ENCODE measurements around the gene C6orf141. TPM values are rescaled to one million over a fixed set of nuclear protein-coding genes. Genes with fewer than 3 reads are reported as not detected.

C6orf141 gene
- total RNA-seq, 1 donor from 2014 or later = 1.0 TPM

GRCh38 chr6:49553384-49553783 lies 2.9 kb downstream of the C6orf141 start:
- H3K27me3 Mint-ChIP-seq (ENCODE audit: low read depth) = peaks cover 41% of the 10 kb centered on the region
- H3K4me3 Mint-ChIP-seq = no peak overlapping the region
- peaks cover 25% of the 10 kb centered on the region for H3K4me1 Mint-ChIP-seq
- no peaks in the 10 kb centered on the region for H3K9me3 Mint-ChIP-seq
- no peaks in the 10 kb centered on the region for H3K36me3 Mint-ChIP-seq (ENCODE audit: low read depth)
- no peak overlapping the region for H3K27ac Mint-ChIP-seq (ENCODE audit: unreplicated experiment)
- DNase-seq (ENCODE audit: low read depth, low spot score) = no peak
- no peak for TF ChIP-seq CTCF (conservative IDR thresholded peaks at IDR 0.05)

- H3K27ac Mint-ChIP-seq (ENCODE audit: unreplicated experiment) = no peak overlapping the region
- H3K4me1 Mint-ChIP-seq = peaks cover 21% of the 10 kb centered on the region
- H3K4me3 Mint-ChIP-seq = no peak overlapping the region
- H3K9me3 Mint-ChIP-seq = no peaks in the 10 kb centered on the region
- DNase-seq (ENCODE audit: low read depth, low spot score) = no peak
- H3K36me3 Mint-ChIP-seq (ENCODE audit: low read depth) = no peaks in the 10 kb centered on the region
- TF ChIP-seq CTCF (conservative IDR thresholded peaks at IDR 0.05) = no peak
- H3K27me3 Mint-ChIP-seq (ENCODE audit: low read depth) = peaks cover 19% of the 10 kb centered on the region
Measured at GRCh38 chr6:49555951-49556350, 5.5 kb downstream of the C6orf141 start.

- no peaks in the 10 kb centered on the region for H3K36me3 Mint-ChIP-seq (ENCODE audit: low read depth)
- H3K27ac Mint-ChIP-seq (ENCODE audit: unreplicated experiment) = no peak overlapping the region
- H3K4me3 Mint-ChIP-seq = no peak overlapping the region
- no peak for DNase-seq (ENCODE audit: low read depth, low spot score)
- no peaks in the 10 kb centered on the region for H3K9me3 Mint-ChIP-seq
- peaks cover 14% of the 10 kb centered on the region for H3K27me3 Mint-ChIP-seq (ENCODE audit: low read depth)
- peaks cover 18% of the 10 kb centered on the region for H3K4me1 Mint-ChIP-seq
- TF ChIP-seq CTCF (conservative IDR thresholded peaks at IDR 0.05) = no peak
Measured at GRCh38 chr6:49556429-49556837, 6.0 kb downstream of the C6orf141 start.

- Mint-ChIP-seq H3K4me1 (peaks cover 13% of the 10 kb centered on the region), H3K27ac (ENCODE audit: unreplicated experiment) (no peak overlapping the region), H3K9me3 (no peaks in the 10 kb centered on the region), H3K4me3 (no peak overlapping the region), H3K27me3 (ENCODE audit: low read depth) (peaks cover 9% of the 10 kb centered on the region), H3K36me3 (ENCODE audit: low read depth) (no peaks in the 10 kb centered on the region)
- no peak for DNase-seq (ENCODE audit: low read depth, low spot score)
- TF ChIP-seq CTCF (conservative IDR thresholded peaks at IDR 0.05) = no peak
Measured at GRCh38 chr6:49557177-49557576, 6.7 kb downstream of the C6orf141 start.

- TF ChIP-seq CTCF (conservative IDR thresholded peaks at IDR 0.05) = no peak
- Mint-ChIP-seq H3K9me3 (no peaks in the 10 kb centered on the region), H3K27ac (ENCODE audit: unreplicated experiment) (no peak overlapping the region), H3K4me1 (peaks cover 13% of the 10 kb centered on the region), H3K36me3 (ENCODE audit: low read depth) (no peaks in the 10 kb centered on the region), H3K27me3 (ENCODE audit: low read depth) (peaks cover 4% of the 10 kb centered on the region), H3K4me3 (no peak overlapping the region)
- DNase-seq (ENCODE audit: low read depth, low spot score) = no peak
Measured at GRCh38 chr6:49558238-49558637, 7.8 kb downstream of the C6orf141 start.
